HG02885 (cell line): ENCODE measurements around the gene CA7.
"Not testable (repeated sequence)": the region's sequence is repeated elsewhere in the genome, so short reads cannot be mapped to it uniquely, and the experiment has no call there.

Source experiments
- ATAC-seq: cut with Tn5 transposase; IDR thresholded peaks from one replicate; pipeline ENCODE4 v1.9.1; 2021; ENCODE audit warnings: mild to moderate bottlenecking; ENCODE audit not compliant: unreplicated experiment, poor library complexity

The CA7 gene

GRCh38 chr16:66845791-66846221, 1.6 kb downstream of the CA7 start:
- no peak for ATAC-seq

GRCh38 chr16:66846266-66846665, 2.1 kb downstream of the CA7 start:
- no peak for ATAC-seq

- ATAC-seq, result no peak
Measured at GRCh38 chr16:66846831-66847230, 2.6 kb downstream of the CA7 start.

- ATAC-seq, result no peak
Measured at GRCh38 chr16:66847533-66848067, 3.4 kb downstream of the CA7 start.

GRCh38 chr16:66848172-66848571, 4.0 kb downstream of the CA7 start:
- ATAC-seq, result no peak

- no peak for ATAC-seq
Measured at GRCh38 chr16:66849021-66849420, 4.8 kb downstream of the CA7 start.

GRCh38 chr16:66849549-66849948, 5.3 kb downstream of the CA7 start:
- no peak for ATAC-seq

- ATAC-seq, result no peak
Measured at GRCh38 chr16:66850115-66850815, 6.1 kb downstream of the CA7 start.

GRCh38 chr16:66851166-66851964, 7.2 kb downstream of the CA7 start:
- ATAC-seq, result no peak

GRCh38 chr16:66853261-66854139, 9.3 kb downstream of the CA7 start:
- ATAC-seq, result no peak

GRCh38 chr16:66856184-66856730, 12.0 kb downstream of the CA7 start:
- no peak for ATAC-seq

- ATAC-seq, result no peak
Measured at GRCh38 chr16:66856801-66857200, 12.6 kb downstream of the CA7 start.

GRCh38 chr16:66857437-66857836, 13.2 kb downstream of the CA7 start:
- no peak for ATAC-seq

- no peak for ATAC-seq
Measured at GRCh38 chr16:66858740-66859396, 14.7 kb downstream of the CA7 start.

GRCh38 chr16:66859397-66860068, 15.3 kb downstream of the CA7 start:
- no peak for ATAC-seq

GRCh38 chr16:66862023-66862520, 17.9 kb downstream of the CA7 start:
- ATAC-seq, result no peak

- no peak for ATAC-seq
Measured at GRCh38 chr16:66863707-66864106, 19.5 kb downstream of the CA7 start.

- no peak for ATAC-seq
Measured at GRCh38 chr16:66869424-66869823, 25.2 kb downstream of the CA7 start.

GRCh38 chr16:66871363-66871762, 27.1 kb downstream of the CA7 start:
- not testable (repeated sequence) for ATAC-seq
